ENCODE results near the gene C1orf141. TPM values are rescaled to one million over a fixed set of nuclear protein-coding genes. Genes with fewer than 3 reads are reported as not detected.

Gene C1orf141
- total and polyA plus RNA-seq, 9 of the 15 experiments (the other 6 are each of a cell fraction or from before 2014, with no cell fraction given), result not detected

DNA sequence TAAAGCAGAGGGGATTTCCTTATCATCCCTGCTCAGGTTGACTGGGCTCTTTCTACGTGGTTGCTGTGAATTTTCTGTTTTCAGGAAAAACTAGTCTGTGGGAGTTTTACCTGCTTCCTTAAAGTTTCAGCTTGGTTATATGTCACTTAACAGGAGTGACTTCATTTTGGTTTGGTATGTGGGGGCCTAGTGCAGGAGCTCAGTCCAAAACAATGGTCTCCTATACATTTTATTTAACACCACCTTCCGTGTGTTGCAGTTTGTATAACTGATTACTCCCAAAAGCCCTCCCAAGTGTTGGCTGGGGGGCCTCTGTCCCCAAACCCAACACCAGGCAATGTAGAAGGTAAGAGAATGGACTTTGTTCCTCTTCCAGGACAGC lies 36.8 kb upstream of the C1orf141 start (continued):
- TF ChIP-seq, protein P1, sequence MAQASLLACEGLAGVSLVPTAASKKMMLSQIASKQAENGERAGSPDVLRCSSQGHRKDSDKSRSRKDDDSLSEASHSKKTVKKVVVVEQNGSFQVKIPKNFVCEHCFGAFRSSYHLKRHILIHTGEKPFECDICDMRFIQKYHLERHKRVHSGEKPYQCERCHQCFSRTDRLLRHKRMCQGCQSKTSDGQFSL (CRISPR knock-in tag; IDR thresholded peaks at IDR 0.05), result no peak
- TF ChIP-seq, protein P1 (tag; IDR thresholded peaks at IDR 0.05), result 0 out of 4 replicates have a peak, but pooled peaks of 1 of the 2 experiments have one; percentile 54
- TF ChIP-seq PTTG1 (tag; IDR thresholded peaks at IDR 0.05; ENCODE audit: low read depth), result peak; percentile 51; the same call in 1 of the 2 replicates
- TF ChIP-seq, protein P2, sequence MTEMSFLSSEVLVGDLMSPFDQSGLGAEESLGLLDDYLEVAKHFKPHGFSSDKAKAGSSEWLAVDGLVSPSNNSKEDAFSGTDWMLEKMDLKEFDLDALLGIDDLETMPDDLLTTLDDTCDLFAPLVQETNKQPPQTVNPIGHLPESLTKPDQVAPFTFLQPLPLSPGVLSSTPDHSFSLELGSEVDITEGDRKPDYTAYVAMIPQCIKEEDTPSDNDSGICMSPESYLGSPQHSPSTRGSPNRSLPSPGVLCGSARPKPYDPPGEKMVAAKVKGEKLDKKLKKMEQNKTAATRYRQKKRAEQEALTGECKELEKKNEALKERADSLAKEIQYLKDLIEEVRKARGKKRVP (CRISPR knock-in tag; IDR thresholded peaks at IDR 0.05), result no peak
- TF ChIP-seq, protein P3, sequence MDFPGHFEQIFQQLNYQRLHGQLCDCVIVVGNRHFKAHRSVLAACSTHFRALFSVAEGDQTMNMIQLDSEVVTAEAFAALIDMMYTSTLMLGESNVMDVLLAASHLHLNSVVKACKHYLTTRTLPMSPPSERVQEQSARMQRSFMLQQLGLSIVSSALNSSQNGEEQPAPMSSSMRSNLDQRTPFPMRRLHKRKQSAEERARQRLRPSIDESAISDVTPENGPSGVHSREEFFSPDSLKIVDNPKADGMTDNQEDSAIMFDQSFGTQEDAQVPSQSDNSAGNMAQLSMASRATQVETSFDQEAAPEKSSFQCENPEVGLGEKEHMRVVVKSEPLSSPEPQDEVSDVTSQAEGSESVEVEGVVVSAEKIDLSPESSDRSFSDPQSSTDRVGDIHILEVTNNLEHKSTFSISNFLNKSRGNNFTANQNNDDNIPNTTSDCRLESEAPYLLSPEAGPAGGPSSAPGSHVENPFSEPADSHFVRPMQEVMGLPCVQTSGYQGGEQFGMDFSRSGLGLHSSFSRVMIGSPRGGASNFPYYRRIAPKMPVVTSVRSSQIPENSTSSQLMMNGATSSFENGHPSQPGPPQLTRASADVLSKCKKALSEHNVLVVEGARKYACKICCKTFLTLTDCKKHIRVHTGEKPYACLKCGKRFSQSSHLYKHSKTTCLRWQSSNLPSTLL (IDR thresholded peaks at IDR 0.05), result no peak
- TF ChIP-seq NONO (IDR thresholded peaks at IDR 0.05; ENCODE audit: low read depth in 2 of 2, low read length in 1 of 2), result no peak
- TF ChIP-seq CXXC5 (CRISPR knock-in tag; IDR thresholded peaks at IDR 0.05), result peak; percentile 47
